LHCN-M2 (cell line): ENCODE data around the gene EVPL. TPM values are rescaled to one million over a fixed set of nuclear protein-coding genes. Genes with fewer than 3 reads are reported as not detected.

Source experiments
- DNase-seq: peaks from one replicate; pipeline ENCODE4 v3.0.0-alpha.2; 2012; ENCODE audit warnings: low read depth
- total RNA-seq: library from RNA; depleted of rRNA; stranded (reverse); fragments of >200 nt; gene quantifications from 2 replicates; pipeline ENCODE4 v1.2.3, GENCODE V29; 2014; rRNA removed

The EVPL gene
- total RNA-seq, 1 experiment from 2014 or later = not detected

DNA sequence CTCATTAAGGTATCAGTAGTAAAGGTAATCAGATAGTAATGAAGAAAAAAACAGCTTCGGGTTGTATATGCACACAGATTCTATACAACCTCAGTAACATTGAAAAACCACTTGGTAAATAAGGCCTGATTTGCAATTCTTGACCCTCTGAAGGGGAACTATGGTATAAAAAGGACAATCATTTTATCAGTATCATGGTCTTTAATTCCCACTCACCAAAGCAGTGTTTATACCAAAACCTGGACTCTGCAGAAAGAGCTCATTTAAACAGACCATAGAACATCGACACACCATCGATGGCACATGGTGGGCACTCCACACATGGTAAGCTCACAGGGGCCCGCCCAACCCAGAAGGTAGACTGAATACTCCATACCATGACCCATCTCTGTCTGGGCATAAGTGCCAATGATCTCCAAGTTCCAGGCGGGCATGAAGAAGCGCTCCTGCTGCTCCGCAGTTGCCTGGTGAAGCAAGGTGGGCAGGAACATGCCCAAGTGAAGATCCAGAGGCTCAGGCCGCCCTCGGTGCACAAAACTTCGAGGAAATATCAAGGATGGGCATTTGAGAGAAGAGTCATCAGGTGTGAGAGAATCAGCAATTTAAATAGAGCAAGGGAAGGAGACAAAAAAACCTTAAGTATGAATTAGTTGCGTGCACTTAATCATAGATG lies 67.1 kb downstream of the EVPL start:
- no peak for DNase-seq

DNA sequence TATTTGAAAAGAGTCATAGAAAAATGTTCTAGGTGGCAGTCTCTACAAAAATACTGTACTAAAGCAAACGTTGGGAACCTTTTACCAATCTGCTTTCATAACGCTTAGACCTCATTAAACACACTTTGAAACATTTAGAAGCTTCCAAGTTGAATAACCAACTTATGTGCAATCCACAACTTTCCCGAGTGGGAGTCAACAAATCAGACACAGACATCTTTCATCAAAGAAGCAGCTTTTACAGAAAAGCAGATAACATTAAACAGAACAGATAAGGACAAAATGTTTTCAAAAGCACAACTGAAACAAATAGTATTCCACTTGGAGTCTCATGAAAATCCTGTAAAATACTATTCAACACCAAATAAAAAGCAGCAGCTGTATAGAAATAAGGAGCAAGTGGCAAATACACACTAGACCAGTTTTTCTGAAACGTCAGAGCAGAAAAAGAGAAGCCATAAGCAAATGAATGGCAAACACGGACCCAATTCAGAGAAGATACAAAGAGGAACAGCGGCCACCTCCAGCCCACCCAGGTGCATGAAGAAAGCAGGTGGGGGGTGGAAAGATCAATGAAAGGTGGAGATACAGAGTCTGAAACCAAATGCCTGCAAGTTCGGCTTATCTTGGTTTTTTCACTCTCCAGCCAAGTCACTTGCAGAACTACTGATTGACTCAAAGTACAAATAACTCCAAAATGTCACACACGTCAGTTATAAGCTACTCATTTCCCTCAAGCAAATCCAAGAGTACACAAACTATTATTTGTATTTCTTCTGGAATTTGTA lies 67.9 kb downstream of the EVPL start:
- no peak for DNase-seq

Other genes starting within 250 kb of the EVPL start
- 18.8 and 32.5 TPM in 2 replicates for gene UNK, start 242.5 kb downstream of the EVPL start, total RNA-seq
- 0.69 and 0.71 TPM in 2 replicates for gene UNC13D, start 182.9 kb downstream of the EVPL start, total RNA-seq
- 27.6 and 33.3 TPM in 2 replicates for gene WBP2, start 172.0 kb downstream of the EVPL start, total RNA-seq
- gene TRIM47, start 148.7 kb downstream of the EVPL start, total RNA-seq = 11.8 and 11.9 TPM in 2 replicates
- 29.6 and 32.5 TPM in 2 replicates for gene TRIM65, start 130.4 kb downstream of the EVPL start, total RNA-seq
- 28.7 and 37.1 TPM in 2 replicates for gene MRPL38, start 122.4 kb downstream of the EVPL start, total RNA-seq
- 19.7 and 20.7 TPM in 2 replicates for gene FBF1, start 86.3 kb downstream of the EVPL start, total RNA-seq
- gene ACOX1, start 48.1 kb downstream of the EVPL start, total RNA-seq = 30.5 and 36.2 TPM in 2 replicates
- 16.7 and 18.5 TPM in 2 replicates for gene TEN1, start 48.1 kb downstream of the EVPL start, total RNA-seq
- gene CDK3, start 26.5 kb downstream of the EVPL start, total RNA-seq = 2.9 and 3.8 TPM in 2 replicates
- gene SRP68, start 45.2 kb upstream of the EVPL start, total RNA-seq = 27.3 and 29.3 TPM in 2 replicates
- gene GALR2, start 47.5 kb upstream of the EVPL start, total RNA-seq = 0.13 TPM in 1 of 2 replicates, not detected in the other
- gene ZACN, start 51.9 kb upstream of the EVPL start, total RNA-seq = not detected in 2 replicates
- 83.5 and 83.7 TPM in 2 replicates for gene EXOC7, start 76.5 kb upstream of the EVPL start, total RNA-seq
- gene FOXJ1, start 113.9 kb upstream of the EVPL start, total RNA-seq = 0.26 TPM in 1 of 2 replicates, not detected in the other
- gene RNF157, start 213.2 kb upstream of the EVPL start, total RNA-seq = 2.8 and 3.0 TPM in 2 replicates
- gene UBALD2, start 238.0 kb upstream of the EVPL start, total RNA-seq = 8.7 and 9.0 TPM in 2 replicates